Kidney (tissue), 14 donors: ENCODE data around the gene VPS35L. TPM values are rescaled to one million over a fixed set of nuclear protein-coding genes. Genes with fewer than 3 reads are reported as not detected.

Source experiments
- DNase-seq, 5 donors: peaks; one replicate each; pipeline ENCODE4 v3.0.0-alpha.2; 2013 to 2020
- FAIRE-seq: peaks from 2 replicates; lab custom pipeline; 2012; peaks lifted over from hg19 to GRCh38; lab: Jason Lieb, UNC
- H3K27ac ChIP-seq, 2 donors: one replicate each; pipeline ENCODE4 v1.7.0; 2013; ENCODE audit warnings: low read depth in 2 of 2, low read length in 2 of 2, inconsistent platforms in 1 of 2
- H3K27me3 ChIP-seq: one replicate; pipeline ENCODE4 v1.7.1; 2013; ENCODE audit warnings: low read length, inconsistent platforms; ENCODE audit not compliant: control insufficient read depth, insufficient read depth
- H3K36me3 ChIP-seq, 3 donors: one replicate each; pipeline versions ENCODE4 v1.7.0 to v1.7.1; 2013; ENCODE audit warnings: low read length in 3 of 3, control low read depth in 1 of 3, inconsistent platforms in 1 of 3; ENCODE audit not compliant: insufficient read depth in 3 of 3, control insufficient read depth in 2 of 3
- H3K4me1 ChIP-seq, 3 donors: one replicate each; pipeline versions ENCODE4 v1.7.0 to v1.7.1; 2013; ENCODE audit warnings: low read length in 3 of 3, inconsistent platforms in 1 of 3, low read depth in 1 of 3; ENCODE audit not compliant: control insufficient read depth in 2 of 3, insufficient read depth in 2 of 3
- H3K4me3 ChIP-seq, 3 donors: one replicate each; pipeline versions ENCODE4 v1.7.0 to v1.8.1; 2013; ENCODE audit warnings: low read length in 3 of 3, control low read depth in 1 of 3, inconsistent platforms in 1 of 3
- H3K9ac ChIP-seq, 3 donors: one replicate each; pipeline versions ENCODE4 v1.7.0 to v1.7.1; 2013; ENCODE audit warnings: low read length in 3 of 3, control low read depth in 1 of 3, inconsistent platforms in 1 of 3
- H3K9me3 ChIP-seq, 3 donors: one replicate each; pipeline versions ENCODE4 v1.7.0 to v1.7.1; 2013; ENCODE audit warnings: low read length in 3 of 3, control low read depth in 1 of 3, inconsistent platforms in 1 of 3; ENCODE audit not compliant: control insufficient read depth in 2 of 3, insufficient read depth in 1 of 3
- CTCF ChIP-seq: IDR thresholded peaks from 3 replicates; pipeline ENCODE4 v1.5.1; 2012; ENCODE audit warnings: mild to moderate bottlenecking, moderate library complexity, borderline replicate concordance; ENCODE audit not compliant: insufficient read depth; ENCODE audit errors: extremely low read depth
- intact Hi-C: fragments of 100-400 bp; cut with DNase I; formaldehyde crosslinking; loops from one replicate; pipeline ENCODE4 v1.11.1; 2022
- polyA plus RNA-seq: library from polyadenylated mRNA; stranded (reverse); fragments of 350-450 nt; fragmentation: Illumina TruSeq; extraction: RNeasy Lipid Tissue Mini Kit (QIAGEN cat#74804); gene quantifications from one replicate; pipeline ENCODE4 v1.2.3, GENCODE V29; 2014; ENCODE audit warnings: low read depth, low replicate concordance; ENCODE audit not compliant: insufficient read depth
- total RNA-seq: library from RNA; stranded (reverse); fragmentation: NEBNext Ultra II Directional; extraction: Animal tissue kit (Norgen Biotek cat#: 25700); gene quantifications from one replicate; pipeline ENCODE4 v1.2.1, GENCODE V29; 2021
- donor health status: control.
- donor health status: control.
- donor health status: control.
- donor health status: control.
- donor health status: control.
- donor health status: DM: yes; HTN: yes; CAD: no.
- donor health status: Normal renal cell carcinoma (clear cell type).

VPS35L gene
- total and polyA plus RNA-seq, 2 donors from 2014 or later: 42.4 to 63.5 TPM

GRCh38 chr16:19705843-19706242 is 150.3 kb downstream of the VPS35L start:
- FAIRE-seq (no peak), DNase-seq (peak in 1 of 5 donors; percentile 18)
- Histone ChIP-seq H3K9me3 (no peaks in the 10 kb centered on the region), H3K4me3 (no peak overlapping the region), H3K36me3 (peaks cover 0 to 34% (median 7%) of the 10 kb centered on the region in 3 donors), H3K27me3 (no peaks in the 10 kb centered on the region), H3K27ac (no peak overlapping the region), H3K9ac (no peak overlapping the region), H3K4me1 (no peaks in the 10 kb centered on the region)
- intact Hi-C loops: no loop called here
- no peak for TF ChIP-seq CTCF

- FAIRE-seq: no peak
- Histone ChIP-seq H3K4me3 (no peak overlapping the region), H3K27me3 (no peaks in the 10 kb centered on the region), H3K36me3 (peaks cover 0 to 34% (median 7%) of the 10 kb centered on the region in 3 donors), H3K4me1 (peaks cover 0 to 6% (median 5%) of the 10 kb centered on the region in 3 donors), H3K9ac (no peak overlapping the region), H3K27ac (no peak overlapping the region), H3K9me3 (no peaks in the 10 kb centered on the region)
- TF ChIP-seq CTCF: no peak
- peak in 1 of 5 donors; percentile 48 for DNase-seq
- intact Hi-C loops: no loop called here
These were observed 151.3 kb downstream of the VPS35L start for GRCh38 chr16:19706846-19707245.

- H3K4me3 ChIP-seq: no peak overlapping the region
- peaks cover 0 to 31% (median 5%) of the 10 kb centered on the region in 3 donors for H3K36me3 ChIP-seq
- no peak for TF ChIP-seq CTCF
- peaks cover 0 to 6% (median 5%) of the 10 kb centered on the region in 3 donors for H3K4me1 ChIP-seq
- intact Hi-C loops: no loop called here
- DNase-seq (peak in 4 of 5 donors; percentile 13 to 68 (median 42)), FAIRE-seq (no peak)
- no peaks in the 10 kb centered on the region for H3K27me3 ChIP-seq
- no peak overlapping the region for H3K27ac ChIP-seq
- H3K9ac ChIP-seq: no peak overlapping the region
- H3K9me3 ChIP-seq: no peaks in the 10 kb centered on the region
These were observed 152.2 kb downstream of the VPS35L start for GRCh38 chr16:19707569-19708295.
